HCT116 (cell line): ENCODE results near the gene NOL3. TPM values are rescaled to one million over a fixed set of nuclear protein-coding genes. Genes with fewer than 3 reads are reported as not detected.

Source experiments
- ATAC-seq: fragments of 200-7000 bp; cut with Tn5 transposase; 2 replicates; pipeline ENCODE4 v1.9.1; 2020; ENCODE audit warnings: mild to moderate bottlenecking, moderate library complexity
- BruUV-seq: library from RNA; stranded (reverse); fragments of 400-500 nt; replicated peaks from 2 replicates; lab custom pipeline; 2021; lab: Mats Ljungman, UMichigan
- CTCF ChIA-PET: fragments of 300-600 bp; sonication (Branson Sonifier 250); formaldehyde crosslinking; loops from one replicate; lab custom pipeline; 2021; ENCODE audit warnings: antibody characterized with exemption; lab: Charles Lee
- POLR2A ChIA-PET: fragments of 300-600, 350-600 bp; sonication (Branson Sonifier 250); formaldehyde crosslinking; loops from one replicate; lab custom pipeline; 2021; ENCODE audit warnings: antibody characterized with exemption; lab: Charles Lee
- RAD21 ChIA-PET, 2 experiments: fragments of 300-600 bp; sonication (Branson Sonifier 250); formaldehyde crosslinking; loops; one replicate each; lab custom pipeline; 2023; ENCODE audit warnings: low total read pairs in 2 of 2; ENCODE audit not compliant: uncharacterized antibody in 2 of 2, unreplicated experiment in 2 of 2, low non-redundant PET in 1 of 2; lab: Charles Lee
- DNase-seq: peaks from one replicate; pipeline ENCODE4 v3.0.0-alpha.2; 2010; ENCODE audit warnings: low read depth, low spot score
- H2AFZ ChIP-seq: fragments of 200-600 bp; shearing (Covaris generic), sonication (generic); 2 replicates; pipeline ENCODE4 v1.6.1; 2017; ENCODE audit warnings: low read depth, mixed run types, mixed read lengths, antibody characterized with exemption, low read length; ENCODE audit not compliant: poor library complexity, severe bottlenecking
- H3K27ac ChIP-seq: 2 replicates; pipeline ENCODE4 v1.5.1; 2012; ENCODE audit warnings: low read depth, low read length
- H3K27me3 ChIP-seq: fragments of 200-600 bp; sonication (generic); 2 replicates; pipeline ENCODE4 v1.6.1; 2016; ENCODE audit warnings: mixed run types, low read length, mixed read lengths; ENCODE audit not compliant: insufficient read depth
- H3K36me3 ChIP-seq, 2 experiments: fragments of 200-500 bp in 1 of 2; fragments of 200-600 bp in 1 of 2; sonication (Bioruptor generic) in 1 of 2; sonication (generic) in 1 of 2; 2 replicates each; pipeline versions ENCODE4 v1.5.1 to v1.6.1; 2014 to 2016; ENCODE audit warnings: low read length in 2 of 2, inconsistent platforms in 1 of 2, mixed read lengths in 1 of 2, mixed run types in 1 of 2; ENCODE audit not compliant: insufficient read depth in 2 of 2, control insufficient read depth in 1 of 2
- H3K4me1 ChIP-seq, 2 experiments: fragments of 200-600 bp in 1 of 2; sonication (generic) in 1 of 2; 2 replicates each; pipeline versions ENCODE4 v1.5.1 to v1.6.1; 2012 to 2017; ENCODE audit warnings: low read length in 2 of 2, inconsistent platforms in 1 of 2, mild to moderate bottlenecking in 1 of 2, mixed read lengths in 1 of 2, mixed run types in 1 of 2, moderate library complexity in 1 of 2; ENCODE audit not compliant: insufficient read depth in 2 of 2, control insufficient read depth in 1 of 2
- H3K4me2 ChIP-seq: fragments of 200-600 bp; sonication (generic); 2 replicates; pipeline ENCODE4 v1.6.1; 2017; ENCODE audit warnings: mixed run types, low read length, mixed read lengths
- H3K4me3 ChIP-seq, 2 experiments: fragments of 200-600 bp in 1 of 2; sonication (generic) in 1 of 2; replicated peaks in 1 of 2; 2 replicates each; pipeline ENCODE4 v1.5.1; 2011 to 2016; ENCODE audit warnings: low read length in 2 of 2, control low read depth in 1 of 2, low read depth in 1 of 2, mild to moderate bottlenecking in 1 of 2, mixed read lengths in 1 of 2, mixed run types in 1 of 2
- H3K79me2 ChIP-seq: fragments of 200-600 bp; sonication (generic); 2 replicates; pipeline ENCODE4 v1.6.1; 2017; ENCODE audit warnings: mild to moderate bottlenecking, mixed run types, low read length, moderate library complexity, mixed read lengths; ENCODE audit not compliant: insufficient read depth
- H3K9ac ChIP-seq: fragments of 200-600 bp; sonication (generic); 2 replicates; pipeline ENCODE4 v1.6.1; 2016; ENCODE audit warnings: low read length, mixed read lengths
- H3K9me2 ChIP-seq: fragments of 200-600 bp; sonication (generic), shearing (Covaris generic); 2 replicates; pipeline ENCODE4 v1.6.1; 2017; ENCODE audit warnings: mixed run types, mild to moderate bottlenecking, moderate library complexity; ENCODE audit not compliant: insufficient read depth
- H3K9me3 ChIP-seq, 2 experiments: fragments of 200-500 bp in 1 of 2; fragments of 200-600 bp in 1 of 2; sonication (Bioruptor generic) in 1 of 2; sonication (generic) in 1 of 2; 2 replicates each; pipeline ENCODE4 v1.6.1; 2014 to 2017; ENCODE audit warnings: low read length in 2 of 2, mixed read lengths in 2 of 2, inconsistent platforms in 1 of 2, low read depth in 1 of 2, mild to moderate bottlenecking in 1 of 2, mixed run types in 1 of 2, moderate library complexity in 1 of 2; ENCODE audit not compliant: control insufficient read depth in 1 of 2, insufficient read depth in 1 of 2
- H4K20me1 ChIP-seq: fragments of 200-600 bp; sonication (generic), shearing (Covaris generic); 2 replicates; pipeline ENCODE4 v1.6.1; 2017; ENCODE audit warnings: mixed run types, mild to moderate bottlenecking, moderate library complexity; ENCODE audit not compliant: insufficient read depth
- CBX3 ChIP-seq: IDR thresholded peaks from 2 replicates; pipeline ENCODE4 v1.6.1; 2012; ENCODE audit warnings: low read depth
- CEBPB ChIP-seq: IDR thresholded peaks from 2 replicates; pipeline ENCODE4 v1.6.1; 2012; ENCODE audit warnings: low read depth
- EGR1 ChIP-seq: IDR thresholded peaks from 2 replicates; pipeline ENCODE4 v1.6.1; 2012; ENCODE audit warnings: low read depth
- EZH2 ChIP-seq: fragments of 200-600 bp; sonication (generic); IDR thresholded peaks from 2 replicates; pipeline ENCODE4 v1.6.1; 2017; ENCODE audit warnings: antibody characterized with exemption, mixed run types
- EZH2phosphoT487 ChIP-seq: fragments of 200-600 bp; IDR thresholded peaks from 2 replicates; pipeline ENCODE4 v1.6.1; 2018; ENCODE audit warnings: antibody characterized with exemption, borderline replicate concordance
- FOSL1 ChIP-seq: IDR thresholded peaks from 2 replicates; pipeline ENCODE4 v1.6.1; 2012; ENCODE audit warnings: low read depth
- JUND ChIP-seq: IDR thresholded peaks from 2 replicates; pipeline ENCODE4 v1.6.1; 2012
- POLR2A ChIP-seq: IDR thresholded peaks from 2 replicates; pipeline ENCODE4 v1.7.0; 2011; ENCODE audit warnings: borderline replicate concordance; ENCODE audit not compliant: insufficient read depth, insufficient read length; ENCODE audit errors: extremely low read depth
- POLR2AphosphoS5 ChIP-seq: IDR thresholded peaks from 2 replicates; pipeline ENCODE4 v1.6.1; 2011; ENCODE audit warnings: mild to moderate bottlenecking, low read depth, low read length, moderate library complexity
- SIN3A ChIP-seq: IDR thresholded peaks from 2 replicates; pipeline ENCODE4 v1.6.1; 2012; ENCODE audit warnings: low read depth
- SP1 ChIP-seq: IDR thresholded peaks from 2 replicates; pipeline ENCODE4 v1.6.1; 2012; ENCODE audit warnings: low read depth
- SRF ChIP-seq: IDR thresholded peaks from 2 replicates; pipeline ENCODE4 v1.6.1; 2012; ENCODE audit warnings: low read depth
- TCF7L2 ChIP-seq: IDR thresholded peaks from 2 replicates; pipeline ENCODE4 v1.7.0; 2011; ENCODE audit warnings: borderline replicate concordance, inconsistent platforms; ENCODE audit not compliant: insufficient read depth, insufficient read length; ENCODE audit errors: extremely low read depth
- YY1 ChIP-seq: IDR thresholded peaks from 2 replicates; pipeline ENCODE4 v1.6.1; 2011; ENCODE audit warnings: low read length, low read depth, moderate library complexity, mild to moderate bottlenecking; ENCODE audit not compliant: insufficient replicate concordance; ENCODE audit errors: extremely low read depth
- ZFX ChIP-seq: fragments of 450-650 bp; IDR thresholded peaks from 2 replicates; pipeline ENCODE4 v1.6.1; 2017
- ZNF274 ChIP-seq: fragments of 200-500 bp; sonication (Bioruptor generic); IDR thresholded peaks from 2 replicates; pipeline ENCODE4 v1.6.1; 2014; ENCODE audit warnings: mild to moderate bottlenecking, low read depth, low read length, inconsistent platforms
- intact Hi-C: fragments of 100-400 bp; cut with micrococcal nuclease; formaldehyde crosslinking; loops from 2 replicates; pipeline ENCODE4 v1.10.0; 2022
- total RNA-seq: library from RNA; stranded (reverse); gene quantifications from one replicate; pipeline ENCODE4 v1.2.1, GENCODE V29; 2021; ENCODE audit not compliant: unreplicated experiment
- TF ChIP-seq, protein P1 (sequence below): IDR thresholded peaks from 2 replicates; pipeline ENCODE4 v1.6.1; 2011; ENCODE audit warnings: mild to moderate bottlenecking, low read length, moderate library complexity; ENCODE audit not compliant: insufficient replicate concordance; ENCODE audit errors: extremely low read depth
- TF ChIP-seq, protein P2 (sequence below): IDR thresholded peaks from 2 replicates; pipeline ENCODE4 v1.6.1; 2012

NOL3 gene
- total RNA-seq, 1 experiment from 2014 or later, result 54.0 TPM

DNA sequence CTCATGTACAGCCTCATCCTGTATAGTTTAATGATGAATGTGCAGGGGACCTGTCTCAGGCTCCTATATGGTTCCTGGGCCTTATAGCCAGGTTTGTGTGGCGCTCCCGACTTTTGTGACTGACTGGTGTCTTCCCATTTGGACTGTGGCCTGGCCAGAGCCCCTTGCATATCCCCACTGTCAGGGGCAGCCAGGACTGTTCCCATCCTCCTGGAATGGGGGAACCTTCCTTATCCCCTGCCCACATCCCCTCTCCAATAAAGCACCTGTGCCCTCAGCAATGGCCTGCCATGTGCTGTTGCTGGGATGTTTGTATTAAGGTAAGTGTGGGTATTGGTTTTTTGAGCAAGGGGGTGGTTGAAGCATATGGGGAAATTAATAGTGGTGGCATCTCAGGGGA, 22.1 kb upstream of the NOL3 start:
- CTCF ChIA-PET, result no interaction called here
- no peaks in the 10 kb centered on the region for H3K27me3 ChIP-seq
- H3K9me3 ChIP-seq, result no peaks in the 10 kb centered on the region
- no peaks in the 10 kb centered on the region for H4K20me1 ChIP-seq
- TF ChIP-seq YY1 (no peak), POLR2AphosphoS5 (no peak), SP1 (no peak), CEBPB (no peak), FOSL1 (no peak)
- TF ChIP-seq, protein P1, sequence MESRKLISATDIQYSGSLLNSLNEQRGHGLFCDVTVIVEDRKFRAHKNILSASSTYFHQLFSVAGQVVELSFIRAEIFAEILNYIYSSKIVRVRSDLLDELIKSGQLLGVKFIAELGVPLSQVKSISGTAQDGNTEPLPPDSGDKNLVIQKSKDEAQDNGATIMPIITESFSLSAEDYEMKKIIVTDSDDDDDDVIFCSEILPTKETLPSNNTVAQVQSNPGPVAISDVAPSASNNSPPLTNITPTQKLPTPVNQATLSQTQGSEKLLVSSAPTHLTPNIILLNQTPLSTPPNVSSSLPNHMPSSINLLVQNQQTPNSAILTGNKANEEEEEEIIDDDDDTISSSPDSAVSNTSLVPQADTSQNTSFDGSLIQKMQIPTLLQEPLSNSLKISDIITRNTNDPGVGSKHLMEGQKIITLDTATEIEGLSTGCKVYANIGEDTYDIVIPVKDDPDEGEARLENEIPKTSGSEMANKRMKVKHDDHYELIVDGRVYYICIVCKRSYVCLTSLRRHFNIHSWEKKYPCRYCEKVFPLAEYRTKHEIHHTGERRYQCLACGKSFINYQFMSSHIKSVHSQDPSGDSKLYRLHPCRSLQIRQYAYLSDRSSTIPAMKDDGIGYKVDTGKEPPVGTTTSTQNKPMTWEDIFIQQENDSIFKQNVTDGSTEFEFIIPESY, result no peak
- H3K9me2 ChIP-seq, result no peaks in the 10 kb centered on the region
- H3K27ac ChIP-seq, result no peak overlapping the region
- TSS peak; percentile 33 for BruUV-seq
- POLR2A ChIA-PET, result no interaction called here
- no peak overlapping the region for H3K9ac ChIP-seq
- intact Hi-C loops, result no loop called here
- DNase-seq (no peak), ATAC-seq (no peak)
- no peak overlapping the region for H2AFZ ChIP-seq
- H3K4me2 ChIP-seq, result no peak overlapping the region
- H3K79me2 ChIP-seq, result no peaks in the 10 kb centered on the region
- peaks cover 16 to 29% of the 10 kb centered on the region in 2 experiments; a peak in 3 of 4 replicates for H3K36me3 ChIP-seq
- RAD21 ChIA-PET, result no interaction called here
- no peak overlapping the region for H3K4me3 ChIP-seq
- peaks cover 3 to 18% of the 10 kb centered on the region in 2 experiments; a peak in 3 of 4 replicates for H3K4me1 ChIP-seq

DNA sequence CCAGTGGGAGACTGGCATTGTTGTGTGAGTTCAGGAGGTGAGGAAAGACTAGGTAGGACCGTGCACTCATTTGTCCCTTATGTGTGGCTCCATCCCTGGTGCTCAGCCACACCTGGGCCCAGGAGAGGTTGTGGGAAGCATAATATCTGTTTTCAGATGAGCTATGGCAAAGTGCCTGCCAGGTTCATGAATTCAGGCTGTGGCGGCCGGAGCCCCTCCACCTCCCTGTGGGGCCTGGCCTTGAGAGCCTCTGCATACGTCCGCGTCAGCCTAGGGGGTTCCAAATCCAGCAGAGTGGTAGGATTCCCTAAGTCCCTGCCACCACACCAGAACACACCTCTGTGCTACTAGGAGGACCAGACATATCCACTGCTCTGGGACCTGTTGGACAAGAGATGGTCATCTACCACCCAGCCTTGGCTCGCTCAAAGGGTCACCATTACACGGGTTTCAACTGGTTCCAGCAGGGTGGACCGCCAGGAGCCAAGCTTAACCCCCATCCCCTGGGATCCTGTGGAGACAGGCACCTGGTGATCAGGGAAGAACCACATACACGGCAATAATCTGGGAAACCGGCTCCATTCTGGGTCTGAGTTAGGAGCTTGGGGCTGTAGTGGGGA, 21.6 kb upstream of the NOL3 start:
- no TSS peak for BruUV-seq
- Histone ChIP-seq H3K4me2 (no peak overlapping the region), H3K9me2 (no peaks in the 10 kb centered on the region), H3K9ac (no peak overlapping the region), H3K27me3 (no peaks in the 10 kb centered on the region), H3K9me3 (no peaks in the 10 kb centered on the region), H4K20me1 (no peaks in the 10 kb centered on the region), H3K4me1 (peaks cover 3 to 18% of the 10 kb centered on the region in 2 experiments; a peak in 3 of 4 replicates), H3K27ac (no peak overlapping the region), H3K4me3 (no peak overlapping the region), H2AFZ (no peak overlapping the region), H3K36me3 (peaks cover 16 to 26% of the 10 kb centered on the region in 2 experiments; a peak in 3 of 4 replicates), H3K79me2 (no peaks in the 10 kb centered on the region)
- CTCF ChIA-PET, result interaction anchor here (0.6 kb wide), 1 partner anchor 154 kb away, joined by 5 read pairs; no protein-coding TSS in a partner anchor
- intact Hi-C loops, result no loop called here
- RAD21 ChIA-PET, result interaction anchor here in 1 of 2 experiments (1.1 kb wide), 1 partner anchor 131 kb away, joined by 4 read pairs; no protein-coding TSS in a partner anchor
- POLR2A ChIA-PET, result no interaction called here
- ATAC-seq (no peak), DNase-seq (no peak)
- TF ChIP-seq SIN3A (no peak), CEBPB (no peak), EZH2phosphoT487 (no peak), EGR1 (no peak), JUND (no peak), TCF7L2 (no peak), EZH2 (no peak), POLR2A (no peak), CBX3 (no peak), SRF (no peak), ZFX (no peak), POLR2AphosphoS5 (no peak), ZNF274 (no peak)
- TF ChIP-seq, protein P1, result no peak
- TF ChIP-seq, protein P2, sequence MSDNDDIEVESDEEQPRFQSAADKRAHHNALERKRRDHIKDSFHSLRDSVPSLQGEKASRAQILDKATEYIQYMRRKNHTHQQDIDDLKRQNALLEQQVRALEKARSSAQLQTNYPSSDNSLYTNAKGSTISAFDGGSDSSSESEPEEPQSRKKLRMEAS, result no peak
